Fibroblast of skin of left quadriceps (primary cell): ENCODE data around the gene CFAP70.

Experiments
- DNase-seq, 2 experiments: peaks; one replicate each; pipeline ENCODE4 v3.0.0-alpha.2; 2013; ENCODE audit warnings: low read depth in 2 of 2

Gene CFAP70

DNA sequence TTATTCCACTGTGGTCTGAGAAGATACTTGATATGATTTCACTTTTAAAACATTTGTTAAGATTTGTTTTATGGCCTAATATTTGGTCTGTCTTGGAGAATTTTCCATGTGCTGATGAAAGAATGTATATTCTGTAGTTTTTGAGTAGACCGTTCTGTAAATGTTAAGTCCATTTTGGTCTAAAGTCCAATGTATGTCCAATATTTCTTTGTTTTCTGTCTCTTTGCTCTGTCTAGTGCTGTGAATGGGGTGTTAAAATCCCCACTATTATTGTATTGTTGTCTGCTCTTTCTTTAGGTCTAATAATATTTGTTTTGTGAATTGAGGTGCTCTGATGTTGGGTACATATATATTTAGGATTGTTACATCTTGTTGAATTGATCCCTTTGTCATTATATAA lies 142.9 kb downstream of the CFAP70 start:
- no peak for DNase-seq

GRCh38 chr10:73211106-73211811 lies 147.4 kb downstream of the CFAP70 start:
- DNase-seq: no peak

GRCh38 chr10:73210395-73211105 lies 148.1 kb downstream of the CFAP70 start:
- DNase-seq: no peak

- peak in 1 of 2 experiments; percentile 0 for DNase-seq
Observed at GRCh38 chr10:73209705-73210104, 149.0 kb downstream of the CFAP70 start.

DNA sequence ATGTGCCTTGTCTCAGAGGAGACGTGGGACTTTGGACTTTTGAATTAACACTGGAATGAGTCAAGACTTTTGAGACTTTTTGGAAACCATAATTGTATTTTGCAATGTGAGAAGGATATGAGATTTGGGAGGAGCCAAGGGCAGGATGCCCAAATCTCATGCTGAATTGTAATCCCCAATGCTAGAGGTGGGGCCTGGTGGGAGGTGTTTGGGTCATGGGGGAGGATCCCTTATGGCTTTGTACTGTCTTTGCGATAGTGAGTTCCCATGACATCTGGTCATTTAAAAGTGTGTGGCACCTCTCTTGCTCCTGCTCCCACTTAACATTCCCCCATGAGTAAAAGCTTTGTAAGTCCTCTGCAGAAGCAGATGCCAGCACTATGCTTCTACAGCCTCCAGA lies 150.8 kb downstream of the CFAP70 start:
- DNase-seq: no peak

DNA sequence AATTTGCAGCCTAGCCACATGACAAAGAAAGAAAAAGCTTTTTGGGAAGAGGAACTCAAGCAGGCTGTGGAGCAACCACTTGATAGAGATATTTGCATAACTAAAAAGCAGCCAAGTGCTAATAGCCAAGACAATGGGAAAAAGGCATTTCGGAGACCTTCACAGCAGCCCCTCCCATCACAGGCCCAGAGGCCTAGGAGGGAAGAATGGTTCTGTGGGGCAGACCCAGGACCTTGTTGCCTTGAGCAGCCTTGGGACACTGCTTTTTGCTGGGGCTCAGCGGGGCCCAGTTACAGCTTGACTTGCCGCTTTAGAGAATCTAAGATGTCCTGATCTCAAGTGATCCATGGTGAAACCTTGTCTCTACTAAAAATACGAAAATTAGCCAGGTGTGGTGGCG lies 152.3 kb downstream of the CFAP70 start:
- no peak for DNase-seq

DNA sequence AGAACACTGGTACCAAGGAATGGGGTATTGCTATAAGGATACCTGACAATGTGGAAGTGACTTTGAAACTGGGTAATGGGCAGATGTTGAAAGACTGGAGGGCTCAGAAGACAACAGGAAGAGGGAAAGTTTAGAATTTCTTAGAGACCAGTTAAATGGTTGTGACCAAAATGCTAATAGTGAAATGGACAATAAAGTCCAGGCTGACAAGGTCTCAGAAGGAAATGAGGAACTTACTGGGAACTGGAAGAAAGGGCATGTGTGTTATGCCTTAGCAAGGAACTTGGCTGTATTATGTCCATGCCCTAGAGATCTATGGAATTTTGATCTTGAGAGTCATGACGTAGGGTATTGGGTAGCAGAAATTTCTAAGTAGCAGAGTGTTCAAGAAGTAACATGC lies 152.8 kb downstream of the CFAP70 start:
- DNase-seq: no peak

- no peak for DNase-seq
Observed at GRCh38 chr10:73205081-73205480, 153.6 kb downstream of the CFAP70 start.
